Stomach (tissue), 4 donors: ENCODE measurements around the gene KCTD3.

ENCODE experiments used
- EP300 ChIP-seq: sonication (generic); formaldehyde crosslinking; IDR thresholded peaks from one replicate; pipeline ENCODE4 v1.6.1; 2017; ENCODE audit warnings: antibody characterized with exemption
- POLR2A ChIP-seq, 4 donors: fragments of 450-650 bp; IDR thresholded peaks; one replicate each; pipeline ENCODE4 v1.6.1; 2016; ENCODE audit warnings: antibody characterized with exemption in 4 of 4, control low read depth in 2 of 4, mild to moderate bottlenecking in 1 of 4, moderate library complexity in 1 of 4
- POLR2AphosphoS5 ChIP-seq, 3 donors: sonication (generic); formaldehyde crosslinking; IDR thresholded peaks; one replicate each; pipeline ENCODE4 v1.6.1; 2016; ENCODE audit warnings: antibody characterized with exemption in 3 of 3
- TF ChIP-seq, protein P1 (sequence below), 7 experiments: fragments of 450-650 bp in 4 of 7; fragments of 200-600 bp in 3 of 7; sonication (generic) in 3 of 7; IDR thresholded peaks; one replicate each; pipeline ENCODE4 v1.5.1; 2016 to 2019; ENCODE audit warnings: antibody characterized with exemption in 7 of 7, control low read depth in 2 of 7, mild to moderate bottlenecking in 1 of 7

DNA sequence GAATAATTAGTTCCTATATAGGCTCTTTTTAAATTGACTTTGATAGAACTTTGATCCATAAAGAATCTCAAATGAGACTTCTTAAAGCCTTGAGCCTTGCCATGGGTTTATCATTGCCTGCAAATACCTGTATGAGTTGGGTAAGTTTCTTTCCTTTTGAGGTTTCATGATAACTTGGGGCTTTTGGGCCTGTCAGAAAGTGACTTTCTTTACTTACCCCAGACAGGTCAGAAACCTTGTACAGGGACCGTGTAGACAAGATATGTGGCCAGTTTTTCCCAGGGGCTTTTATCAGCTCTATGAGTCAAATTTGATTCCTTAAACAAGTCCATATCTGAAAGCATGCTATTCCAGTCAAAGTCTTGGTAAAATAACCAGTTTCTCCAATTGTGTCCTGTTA, 17.3 kb downstream of the KCTD3 start:
- TF ChIP-seq POLR2A (IDR thresholded peaks at IDR 0.05) = no peak
- no peak for TF ChIP-seq POLR2AphosphoS5 (IDR thresholded peaks at IDR 0.05)
- TF ChIP-seq, protein P1, sequence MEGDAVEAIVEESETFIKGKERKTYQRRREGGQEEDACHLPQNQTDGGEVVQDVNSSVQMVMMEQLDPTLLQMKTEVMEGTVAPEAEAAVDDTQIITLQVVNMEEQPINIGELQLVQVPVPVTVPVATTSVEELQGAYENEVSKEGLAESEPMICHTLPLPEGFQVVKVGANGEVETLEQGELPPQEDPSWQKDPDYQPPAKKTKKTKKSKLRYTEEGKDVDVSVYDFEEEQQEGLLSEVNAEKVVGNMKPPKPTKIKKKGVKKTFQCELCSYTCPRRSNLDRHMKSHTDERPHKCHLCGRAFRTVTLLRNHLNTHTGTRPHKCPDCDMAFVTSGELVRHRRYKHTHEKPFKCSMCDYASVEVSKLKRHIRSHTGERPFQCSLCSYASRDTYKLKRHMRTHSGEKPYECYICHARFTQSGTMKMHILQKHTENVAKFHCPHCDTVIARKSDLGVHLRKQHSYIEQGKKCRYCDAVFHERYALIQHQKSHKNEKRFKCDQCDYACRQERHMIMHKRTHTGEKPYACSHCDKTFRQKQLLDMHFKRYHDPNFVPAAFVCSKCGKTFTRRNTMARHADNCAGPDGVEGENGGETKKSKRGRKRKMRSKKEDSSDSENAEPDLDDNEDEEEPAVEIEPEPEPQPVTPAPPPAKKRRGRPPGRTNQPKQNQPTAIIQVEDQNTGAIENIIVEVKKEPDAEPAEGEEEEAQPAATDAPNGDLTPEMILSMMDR (IDR thresholded peaks at IDR 0.05) = no peak
- TF ChIP-seq EP300 = no peak
